ENCODE results near the gene ABCB11. TPM values are rescaled to one million over a fixed set of nuclear protein-coding genes. Genes with fewer than 3 reads are reported as not detected.

ABCB11 gene
- total RNA-seq, 1 donor from 2014 or later: 0.05 TPM

DNA sequence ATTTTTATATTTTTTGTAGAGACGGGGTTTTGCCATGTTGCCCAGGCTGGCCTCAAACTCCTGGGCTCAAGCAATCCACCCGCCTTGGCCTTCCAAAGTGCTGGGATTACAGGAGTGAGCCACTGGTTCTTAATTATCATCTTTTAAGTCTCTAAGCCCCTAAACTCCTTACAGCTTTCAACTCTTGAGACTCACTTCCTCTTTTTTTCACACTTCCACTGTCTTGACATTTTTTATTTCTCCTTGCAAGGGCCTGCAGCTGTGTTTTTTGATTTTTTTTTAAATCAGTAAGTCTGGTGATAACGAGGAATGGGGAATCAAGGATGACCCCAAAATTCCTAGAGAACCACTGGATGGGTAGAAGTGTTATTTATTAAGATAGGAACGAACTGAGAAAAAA is 8.6 kb upstream of the ABCB11 start:
- Histone ChIP-seq H3K4me1 (no peaks in the 10 kb centered on the region), H3K27ac (replicated peaks) (no peak overlapping the region), H3K4me3 (no peak overlapping the region), H3K27me3 (ENCODE audit: low read depth) (no peaks in the 10 kb centered on the region), H3K36me3 (no peaks in the 10 kb centered on the region), H3K9me3 (replicated peaks) (peaks cover 22% of the 10 kb centered on the region)
- no peak for DNase-seq
- intact Hi-C loops (cut with micrococcal nuclease): no loop called here
- TF ChIP-seq, protein P1, sequence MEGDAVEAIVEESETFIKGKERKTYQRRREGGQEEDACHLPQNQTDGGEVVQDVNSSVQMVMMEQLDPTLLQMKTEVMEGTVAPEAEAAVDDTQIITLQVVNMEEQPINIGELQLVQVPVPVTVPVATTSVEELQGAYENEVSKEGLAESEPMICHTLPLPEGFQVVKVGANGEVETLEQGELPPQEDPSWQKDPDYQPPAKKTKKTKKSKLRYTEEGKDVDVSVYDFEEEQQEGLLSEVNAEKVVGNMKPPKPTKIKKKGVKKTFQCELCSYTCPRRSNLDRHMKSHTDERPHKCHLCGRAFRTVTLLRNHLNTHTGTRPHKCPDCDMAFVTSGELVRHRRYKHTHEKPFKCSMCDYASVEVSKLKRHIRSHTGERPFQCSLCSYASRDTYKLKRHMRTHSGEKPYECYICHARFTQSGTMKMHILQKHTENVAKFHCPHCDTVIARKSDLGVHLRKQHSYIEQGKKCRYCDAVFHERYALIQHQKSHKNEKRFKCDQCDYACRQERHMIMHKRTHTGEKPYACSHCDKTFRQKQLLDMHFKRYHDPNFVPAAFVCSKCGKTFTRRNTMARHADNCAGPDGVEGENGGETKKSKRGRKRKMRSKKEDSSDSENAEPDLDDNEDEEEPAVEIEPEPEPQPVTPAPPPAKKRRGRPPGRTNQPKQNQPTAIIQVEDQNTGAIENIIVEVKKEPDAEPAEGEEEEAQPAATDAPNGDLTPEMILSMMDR (IDR thresholded peaks at IDR 0.05; ENCODE audit: borderline replicate concordance): no peak

DNA sequence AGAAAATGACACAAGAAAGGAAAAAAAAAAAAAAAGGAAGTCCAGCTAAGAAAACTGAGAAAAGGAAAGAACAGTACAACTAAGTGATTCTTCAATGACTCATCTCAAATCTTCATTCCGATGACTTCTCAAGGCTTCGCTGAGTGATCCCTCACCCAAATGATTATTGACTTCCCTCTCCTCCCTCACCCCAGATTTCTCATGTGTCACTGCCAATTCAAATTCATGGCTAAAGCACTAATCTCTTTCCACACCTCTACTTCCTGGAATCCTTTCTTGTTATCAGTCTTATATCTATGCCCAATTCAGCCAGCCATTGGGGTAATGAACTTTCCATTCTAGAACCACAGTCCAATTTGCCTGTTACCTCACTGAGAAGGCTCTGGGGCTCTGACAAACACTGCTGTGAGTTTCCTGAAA is 7.2 kb upstream of the ABCB11 start:
- intact Hi-C loops (cut with micrococcal nuclease): no loop called here
- Histone ChIP-seq H3K4me1 (no peaks in the 10 kb centered on the region), H3K36me3 (no peaks in the 10 kb centered on the region), H3K27me3 (ENCODE audit: low read depth) (no peaks in the 10 kb centered on the region), H3K9me3 (replicated peaks) (peaks cover 19% of the 10 kb centered on the region), H3K27ac (replicated peaks) (no peak overlapping the region), H3K4me3 (no peak overlapping the region)
- TF ChIP-seq, protein P1 (IDR thresholded peaks at IDR 0.05; ENCODE audit: borderline replicate concordance): no peak
- no peak for DNase-seq

DNA sequence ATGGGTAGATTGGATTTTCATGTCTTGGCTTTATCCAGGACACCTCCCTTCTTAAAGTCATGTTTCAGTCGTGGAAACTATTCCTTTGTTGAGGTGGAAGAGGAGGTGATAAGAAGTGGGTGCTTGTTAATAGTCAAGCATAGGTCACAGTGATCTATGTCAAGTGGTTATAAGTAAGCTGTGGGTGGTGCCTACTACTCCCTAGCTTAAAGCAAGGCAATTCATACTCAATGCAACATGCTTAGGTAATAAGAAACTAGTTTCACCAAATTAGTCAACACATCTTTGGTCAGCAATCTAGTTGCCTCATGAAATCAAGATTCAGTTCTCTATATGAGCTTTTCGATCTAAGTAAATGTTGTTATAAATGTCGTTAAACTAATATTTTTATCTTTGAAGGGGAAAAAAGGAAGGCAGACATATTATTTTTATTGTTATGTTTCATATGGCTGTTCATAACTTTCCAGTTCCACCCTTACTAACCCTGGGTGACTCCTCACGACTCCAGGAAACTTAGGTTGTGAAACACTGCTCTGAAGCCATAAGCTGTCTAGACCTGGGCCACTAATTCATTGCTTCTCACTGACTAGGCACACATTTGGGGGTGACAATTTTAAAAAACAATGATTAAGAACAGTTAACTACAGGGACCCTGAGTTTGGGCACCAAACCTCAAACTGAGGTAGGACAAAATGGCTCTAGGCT is 5.8 kb upstream of the ABCB11 start:
- Histone ChIP-seq H3K4me3 (no peak overlapping the region), H3K27ac (replicated peaks) (no peak overlapping the region), H3K4me1 (no peaks in the 10 kb centered on the region), H3K36me3 (no peaks in the 10 kb centered on the region), H3K27me3 (ENCODE audit: low read depth) (no peaks in the 10 kb centered on the region), H3K9me3 (replicated peaks) (peaks cover 4% of the 10 kb centered on the region)
- TF ChIP-seq, protein P1 (IDR thresholded peaks at IDR 0.05; ENCODE audit: borderline replicate concordance): no peak
- DNase-seq: no peak
- intact Hi-C loops (cut with micrococcal nuclease): no loop called here

DNA sequence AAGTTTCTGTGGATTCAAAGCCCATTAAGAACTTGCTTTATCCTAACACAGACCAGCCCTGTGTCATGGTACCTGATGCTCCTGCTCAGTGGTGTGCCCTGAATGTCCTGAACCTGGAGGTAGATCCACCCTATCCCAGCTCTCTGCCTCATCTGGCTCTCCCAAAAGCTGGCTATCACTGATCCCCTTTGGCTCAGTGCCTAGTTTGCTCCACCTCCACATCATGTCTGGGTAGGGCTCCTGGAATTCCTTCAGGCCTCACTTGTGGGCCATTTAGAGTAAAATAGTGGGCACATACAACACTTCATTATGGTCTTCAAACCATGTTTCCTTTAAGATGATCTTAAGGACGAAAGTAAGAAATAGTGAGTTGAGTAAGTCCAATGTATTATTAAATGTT is 4.8 kb upstream of the ABCB11 start:
- Histone ChIP-seq H3K4me3 (no peak overlapping the region), H3K9me3 (replicated peaks) (peaks cover 4% of the 10 kb centered on the region), H3K27me3 (ENCODE audit: low read depth) (no peaks in the 10 kb centered on the region), H3K27ac (replicated peaks) (no peak overlapping the region), H3K4me1 (no peaks in the 10 kb centered on the region), H3K36me3 (no peaks in the 10 kb centered on the region)
- intact Hi-C loops (cut with micrococcal nuclease): no loop called here
- TF ChIP-seq, protein P1 (IDR thresholded peaks at IDR 0.05; ENCODE audit: borderline replicate concordance): no peak
- DNase-seq: no peak

DNA sequence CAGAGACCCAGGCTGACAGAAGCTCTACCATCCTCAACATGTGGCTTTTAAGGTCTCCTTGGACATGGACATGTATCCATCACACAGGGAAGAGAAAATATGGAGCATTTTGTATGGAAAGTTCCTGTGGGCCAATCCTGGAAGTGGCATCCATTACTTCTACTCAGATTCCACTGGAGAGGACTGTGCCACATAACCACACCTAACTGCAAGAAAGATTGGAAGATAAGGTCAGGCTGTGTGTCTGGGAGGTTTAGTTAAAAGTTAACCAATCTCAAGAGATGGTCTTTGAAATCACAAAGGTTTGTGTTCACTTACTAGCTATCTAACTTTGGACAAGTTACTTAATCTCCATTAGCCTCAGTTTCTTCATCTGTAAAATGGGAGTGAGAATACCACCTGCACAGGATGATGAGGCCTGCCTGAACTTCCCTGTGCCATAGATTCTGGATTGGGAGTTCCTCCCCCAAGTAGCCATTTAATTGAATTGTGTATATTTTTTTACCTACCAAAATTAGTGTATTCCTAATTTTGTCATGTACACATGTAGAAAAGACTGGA is 3.9 kb upstream of the ABCB11 start:
- no peaks in the 10 kb centered on the region for H3K27me3 ChIP-seq (ENCODE audit: low read depth)
- intact Hi-C loops (cut with micrococcal nuclease): no loop called here
- no peak for DNase-seq
- TF ChIP-seq, protein P1 (IDR thresholded peaks at IDR 0.05; ENCODE audit: borderline replicate concordance): no peak
- H3K4me3 ChIP-seq: no peak overlapping the region
- no peak overlapping the region for H3K27ac ChIP-seq (replicated peaks)
- peaks cover 4% of the 10 kb centered on the region for H3K9me3 ChIP-seq (replicated peaks)
- H3K4me1 ChIP-seq: no peaks in the 10 kb centered on the region
- H3K36me3 ChIP-seq: no peaks in the 10 kb centered on the region
